HEK293 (cell line): ENCODE measurements around the gene SNAPC4.

Source experiments
- CTCF ChIA-PET: fragments of 350-600 bp; formaldehyde crosslinking; extraction: SDS; loops from one replicate; lab custom pipeline; 2021; ENCODE audit warnings: antibody characterized with exemption; lab: Yijun Ruan, JAX
- POLR2A ChIA-PET: fragments of 300-600 bp; formaldehyde crosslinking; extraction: SDS; loops from one replicate; lab custom pipeline; 2020; ENCODE audit warnings: antibody characterized with exemption, inconsistent platforms; lab: Yijun Ruan, JAX
- H3K27ac ChIP-seq: fragments of 200-500 bp; sonication (Bioruptor generic); 2 replicates; pipeline ENCODE4 v1.5.1; 2014; ENCODE audit warnings: low read depth, low read length, control low read depth, inconsistent platforms; ENCODE audit errors: extremely low read depth
- H3K36me3 ChIP-seq, 2 experiments: fragments of 200-500 bp in 1 of 2; sonication (Bioruptor generic) in 1 of 2; 1 replicate in 1 of 2; 2 replicates in 1 of 2; pipeline ENCODE4 v1.5.1; 2014 to 2017; ENCODE audit warnings: inconsistent platforms in 2 of 2, low read length in 2 of 2; ENCODE audit not compliant: control insufficient read depth in 2 of 2, insufficient read depth in 1 of 2
- H3K4me1 ChIP-seq: fragments of 200-500 bp; sonication (Bioruptor generic); 2 replicates; pipeline ENCODE4 v1.5.1; 2014; ENCODE audit warnings: mild to moderate bottlenecking, low read length, inconsistent platforms; ENCODE audit not compliant: control insufficient read depth, insufficient read depth
- H3K4me3 ChIP-seq: 2 replicates; pipeline ENCODE4 v1.5.1; 2011; ENCODE audit warnings: low read depth, mild to moderate bottlenecking, control low read depth, low read length, moderate library complexity
- H3K9me3 ChIP-seq: fragments of 200-500 bp; sonication (Bioruptor generic); 2 replicates; pipeline ENCODE4 v1.5.1; 2014; ENCODE audit warnings: low read depth, low read length, inconsistent platforms; ENCODE audit not compliant: control insufficient read depth, insufficient read depth
- BCL11B ChIP-seq: fragments of 450-650 bp; formaldehyde crosslinking; IDR thresholded peaks from 2 replicates; pipeline ENCODE4 v1.5.1; 2016; ENCODE audit warnings: low read depth, missing biosample characterization, missing genetic modification characterization
- GLIS2 ChIP-seq: fragments of 450-650 bp; formaldehyde crosslinking; IDR thresholded peaks from 2 replicates; pipeline ENCODE4 v1.5.1; 2016; ENCODE audit warnings: missing biosample characterization, missing genetic modification characterization
- HOXA7 ChIP-seq: sonication (generic); formaldehyde crosslinking; IDR thresholded peaks from 2 replicates; pipeline ENCODE4 v1.8.1; 2022; ENCODE audit warnings: missing genetic modification reagents, borderline replicate concordance
- SALL2 ChIP-seq: fragments of 450-650 bp; formaldehyde crosslinking; IDR thresholded peaks from 2 replicates; pipeline ENCODE4 v1.5.0; 2017; ENCODE audit warnings: missing biosample characterization, mild to moderate bottlenecking, missing genetic modification characterization, borderline replicate concordance
- TCF7L2 ChIP-seq: IDR thresholded peaks from 2 replicates; pipeline ENCODE4 v1.6.1; 2011; ENCODE audit warnings: low read depth, mild to moderate bottlenecking, inconsistent platforms, low read length, moderate library complexity, borderline replicate concordance
- ZBTB21 ChIP-seq: fragments of 450-650 bp; formaldehyde crosslinking; IDR thresholded peaks from 2 replicates; pipeline ENCODE4 v1.5.1; 2017; ENCODE audit warnings: missing biosample characterization, missing genetic modification characterization
- ZNF10 ChIP-seq: fragments of 450-650 bp; formaldehyde crosslinking; IDR thresholded peaks from 2 replicates; pipeline ENCODE4 v1.5.1; 2017; ENCODE audit warnings: missing biosample characterization, missing genetic modification characterization
- ZNF184 ChIP-seq: fragments of 450-650 bp; IDR thresholded peaks from 2 replicates; pipeline ENCODE4 v1.5.1; 2018; ENCODE audit warnings: missing biosample characterization, mild to moderate bottlenecking, missing genetic modification characterization
- ZNF202 ChIP-seq: fragments of 450-650 bp; formaldehyde crosslinking; IDR thresholded peaks from 2 replicates; pipeline ENCODE4 v1.5.1; 2016; ENCODE audit warnings: missing biosample characterization, missing genetic modification characterization, borderline replicate concordance
- ZNF501 ChIP-seq: fragments of 450-650 bp; formaldehyde crosslinking; IDR thresholded peaks from 2 replicates; pipeline ENCODE4 v1.5.1; 2016; ENCODE audit warnings: missing biosample characterization, missing genetic modification characterization
- ZNF555 ChIP-seq: fragments of 450-650 bp; formaldehyde crosslinking; conservative IDR thresholded peaks from 2 replicates; pipeline ENCODE4 v1.5.1; 2017; ENCODE audit warnings: missing biosample characterization, mild to moderate bottlenecking, missing genetic modification characterization, inconsistent platforms
- ZNF621 ChIP-seq: fragments of 450-650 bp; formaldehyde crosslinking; IDR thresholded peaks from 2 replicates; pipeline ENCODE4 v1.5.1; 2017; ENCODE audit warnings: missing biosample characterization, missing genetic modification characterization
- ZNF677 ChIP-seq: fragments of 450-650 bp; IDR thresholded peaks from 2 replicates; pipeline ENCODE4 v1.5.0; 2018; ENCODE audit warnings: missing biosample characterization, mild to moderate bottlenecking, missing genetic modification characterization, moderate library complexity
- ZNF747 ChIP-seq: fragments of 450-650 bp; formaldehyde crosslinking; IDR thresholded peaks from 2 replicates; pipeline ENCODE4 v1.5.1; 2016; ENCODE audit warnings: missing biosample characterization, missing genetic modification characterization
- TF ChIP-seq, protein P1 (sequence below): fragments of 450-650 bp; formaldehyde crosslinking; conservative IDR thresholded peaks from 2 replicates; pipeline ENCODE4 v1.5.1; 2016; ENCODE audit warnings: low read depth, missing biosample characterization, missing genetic modification characterization
- TF ChIP-seq, protein P2 (sequence below): fragments of 450-650 bp; formaldehyde crosslinking; IDR thresholded peaks from 2 replicates; pipeline ENCODE4 v1.5.1; 2016; ENCODE audit warnings: missing biosample characterization, missing genetic modification characterization
- TF ChIP-seq, protein P3 (sequence below): sonication (generic); formaldehyde crosslinking; IDR thresholded peaks from 2 replicates; pipeline ENCODE4 v1.8.1; 2022; ENCODE audit warnings: mild to moderate bottlenecking, moderate library complexity, missing genetic modification reagents
- TF ChIP-seq, protein P4 (sequence below): fragments of 450-650 bp; formaldehyde crosslinking; IDR thresholded peaks from 2 replicates; pipeline ENCODE4 v1.5.1; 2016; ENCODE audit warnings: missing biosample characterization, missing genetic modification characterization
- TF ChIP-seq, protein P5 (sequence below): fragments of 450-650 bp; formaldehyde crosslinking; IDR thresholded peaks from 2 replicates; pipeline ENCODE4 v1.5.1; 2016; ENCODE audit warnings: missing biosample characterization, missing genetic modification characterization, low read depth

Gene SNAPC4

DNA sequence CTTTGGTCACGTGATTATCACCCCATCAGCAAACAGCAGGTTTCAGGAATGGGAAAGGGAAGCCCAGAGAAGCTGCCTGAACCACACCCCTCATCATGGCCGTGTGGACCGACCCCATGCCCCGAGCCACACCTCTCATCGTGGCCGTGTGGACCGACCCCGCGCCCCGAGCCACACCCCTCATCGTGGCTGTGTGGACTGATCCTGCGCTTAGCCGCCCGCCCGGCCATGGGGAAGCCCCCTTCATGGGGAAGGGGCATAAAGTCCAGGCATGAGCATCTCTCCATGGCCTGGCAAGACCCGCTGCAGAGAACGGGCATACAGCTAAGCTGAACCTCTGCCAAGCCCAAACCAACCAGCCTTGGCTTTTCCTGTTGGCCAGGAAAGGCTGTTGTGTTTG, 6.4 kb downstream of the SNAPC4 start:
- TF ChIP-seq BCL11B, result no peak
- TF ChIP-seq, protein P1, sequence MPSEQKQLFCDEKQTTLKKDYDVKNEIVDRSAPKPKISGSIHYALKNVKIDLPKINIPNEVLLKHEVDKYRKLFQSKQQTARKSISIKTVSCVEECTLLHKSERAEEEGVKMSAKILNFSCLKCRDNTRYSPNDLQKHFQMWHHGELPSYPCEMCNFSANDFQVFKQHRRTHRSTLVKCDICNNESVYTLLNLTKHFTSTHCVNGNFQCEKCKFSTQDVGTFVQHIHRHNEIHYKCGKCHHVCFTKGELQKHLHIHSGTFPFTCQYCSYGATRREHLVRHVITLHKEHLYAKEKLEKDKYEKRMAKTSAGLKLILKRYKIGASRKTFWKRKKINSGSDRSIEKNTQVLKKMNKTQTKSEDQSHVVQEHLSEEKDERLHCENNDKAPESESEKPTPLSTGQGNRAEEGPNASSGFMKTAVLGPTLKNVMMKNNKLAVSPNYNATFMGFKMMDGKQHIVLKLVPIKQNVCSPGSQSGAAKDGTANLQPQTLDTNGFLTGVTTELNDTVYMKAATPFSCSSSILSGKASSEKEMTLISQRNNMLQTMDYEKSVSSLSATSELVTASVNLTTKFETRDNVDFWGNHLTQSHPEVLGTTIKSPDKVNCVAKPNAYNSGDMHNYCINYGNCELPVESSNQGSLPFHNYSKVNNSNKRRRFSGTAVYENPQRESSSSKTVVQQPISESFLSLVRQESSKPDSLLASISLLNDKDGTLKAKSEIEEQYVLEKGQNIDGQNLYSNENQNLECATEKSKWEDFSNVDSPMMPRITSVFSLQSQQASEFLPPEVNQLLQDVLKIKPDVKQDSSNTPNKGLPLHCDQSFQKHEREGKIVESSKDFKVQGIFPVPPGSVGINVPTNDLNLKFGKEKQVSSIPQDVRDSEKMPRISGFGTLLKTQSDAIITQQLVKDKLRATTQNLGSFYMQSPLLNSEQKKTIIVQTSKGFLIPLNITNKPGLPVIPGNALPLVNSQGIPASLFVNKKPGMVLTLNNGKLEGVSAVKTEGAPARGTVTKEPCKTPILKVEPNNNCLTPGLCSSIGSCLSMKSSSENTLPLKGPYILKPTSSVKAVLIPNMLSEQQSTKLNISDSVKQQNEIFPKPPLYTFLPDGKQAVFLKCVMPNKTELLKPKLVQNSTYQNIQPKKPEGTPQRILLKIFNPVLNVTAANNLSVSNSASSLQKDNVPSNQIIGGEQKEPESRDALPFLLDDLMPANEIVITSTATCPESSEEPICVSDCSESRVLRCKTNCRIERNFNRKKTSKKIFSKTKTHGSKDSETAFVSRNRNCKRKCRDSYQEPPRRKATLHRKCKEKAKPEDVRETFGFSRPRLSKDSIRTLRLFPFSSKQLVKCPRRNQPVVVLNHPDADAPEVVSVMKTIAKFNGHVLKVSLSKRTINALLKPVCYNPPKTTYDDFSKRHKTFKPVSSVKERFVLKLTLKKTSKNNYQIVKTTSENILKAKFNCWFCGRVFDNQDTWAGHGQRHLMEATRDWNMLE (tag by site-specific recombination), result no peak
- no peak for TF ChIP-seq ZNF501
- no peak for TF ChIP-seq HOXA7 (CRISPR knock-in tag)
- no peak for TF ChIP-seq SALL2 (tag by site-specific recombination)
- TF ChIP-seq ZBTB21, result no peak
- no peak for TF ChIP-seq TCF7L2
- no peak for TF ChIP-seq ZNF10
- TF ChIP-seq, protein P2, sequence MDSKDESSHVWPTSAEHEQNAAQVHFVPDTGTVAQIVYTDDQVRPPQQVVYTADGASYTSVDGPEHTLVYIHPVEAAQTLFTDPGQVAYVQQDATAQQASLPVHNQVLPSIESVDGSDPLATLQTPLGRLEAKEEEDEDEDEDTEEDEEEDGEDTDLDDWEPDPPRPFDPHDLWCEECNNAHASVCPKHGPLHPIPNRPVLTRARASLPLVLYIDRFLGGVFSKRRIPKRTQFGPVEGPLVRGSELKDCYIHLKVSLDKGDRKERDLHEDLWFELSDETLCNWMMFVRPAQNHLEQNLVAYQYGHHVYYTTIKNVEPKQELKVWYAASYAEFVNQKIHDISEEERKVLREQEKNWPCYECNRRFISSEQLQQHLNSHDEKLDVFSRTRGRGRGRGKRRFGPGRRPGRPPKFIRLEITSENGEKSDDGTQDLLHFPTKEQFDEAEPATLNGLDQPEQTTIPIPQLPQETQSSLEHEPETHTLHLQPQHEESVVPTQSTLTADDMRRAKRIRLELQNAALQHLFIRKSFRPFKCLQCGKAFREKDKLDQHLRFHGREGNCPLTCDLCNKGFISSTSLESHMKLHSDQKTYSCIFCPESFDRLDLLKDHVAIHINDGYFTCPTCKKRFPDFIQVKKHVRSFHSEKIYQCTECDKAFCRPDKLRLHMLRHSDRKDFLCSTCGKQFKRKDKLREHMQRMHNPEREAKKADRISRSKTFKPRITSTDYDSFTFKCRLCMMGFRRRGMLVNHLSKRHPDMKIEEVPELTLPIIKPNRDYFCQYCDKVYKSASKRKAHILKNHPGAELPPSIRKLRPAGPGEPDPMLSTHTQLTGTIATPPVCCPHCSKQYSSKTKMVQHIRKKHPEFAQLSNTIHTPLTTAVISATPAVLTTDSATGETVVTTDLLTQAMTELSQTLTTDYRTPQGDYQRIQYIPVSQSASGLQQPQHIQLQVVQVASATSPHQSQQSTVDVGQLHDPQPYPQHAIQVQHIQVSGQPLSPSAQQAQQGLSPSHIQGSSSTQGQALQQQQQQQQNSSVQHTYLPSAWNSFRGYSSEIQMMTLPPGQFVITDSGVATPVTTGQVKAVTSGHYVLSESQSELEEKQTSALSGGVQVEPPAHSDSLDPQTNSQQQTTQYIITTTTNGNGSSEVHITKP (tag by site-specific recombination), result no peak
- TF ChIP-seq ZNF184 (tag by site-specific recombination), result no peak
- no peak for TF ChIP-seq ZNF677
- TF ChIP-seq GLIS2 (tag by site-specific recombination), result no peak
- TF ChIP-seq ZNF555 (tag by site-specific recombination), result no peak
- TF ChIP-seq ZNF202, result no peak
- TF ChIP-seq, protein P3, sequence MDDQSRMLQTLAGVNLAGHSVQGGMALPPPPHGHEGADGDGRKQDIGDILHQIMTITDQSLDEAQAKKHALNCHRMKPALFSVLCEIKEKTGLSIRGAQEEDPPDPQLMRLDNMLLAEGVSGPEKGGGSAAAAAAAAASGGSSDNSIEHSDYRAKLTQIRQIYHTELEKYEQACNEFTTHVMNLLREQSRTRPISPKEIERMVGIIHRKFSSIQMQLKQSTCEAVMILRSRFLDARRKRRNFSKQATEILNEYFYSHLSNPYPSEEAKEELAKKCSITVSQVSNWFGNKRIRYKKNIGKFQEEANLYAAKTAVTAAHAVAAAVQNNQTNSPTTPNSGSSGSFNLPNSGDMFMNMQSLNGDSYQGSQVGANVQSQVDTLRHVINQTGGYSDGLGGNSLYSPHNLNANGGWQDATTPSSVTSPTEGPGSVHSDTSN (CRISPR knock-in tag), result no peak
- TF ChIP-seq, protein P4, sequence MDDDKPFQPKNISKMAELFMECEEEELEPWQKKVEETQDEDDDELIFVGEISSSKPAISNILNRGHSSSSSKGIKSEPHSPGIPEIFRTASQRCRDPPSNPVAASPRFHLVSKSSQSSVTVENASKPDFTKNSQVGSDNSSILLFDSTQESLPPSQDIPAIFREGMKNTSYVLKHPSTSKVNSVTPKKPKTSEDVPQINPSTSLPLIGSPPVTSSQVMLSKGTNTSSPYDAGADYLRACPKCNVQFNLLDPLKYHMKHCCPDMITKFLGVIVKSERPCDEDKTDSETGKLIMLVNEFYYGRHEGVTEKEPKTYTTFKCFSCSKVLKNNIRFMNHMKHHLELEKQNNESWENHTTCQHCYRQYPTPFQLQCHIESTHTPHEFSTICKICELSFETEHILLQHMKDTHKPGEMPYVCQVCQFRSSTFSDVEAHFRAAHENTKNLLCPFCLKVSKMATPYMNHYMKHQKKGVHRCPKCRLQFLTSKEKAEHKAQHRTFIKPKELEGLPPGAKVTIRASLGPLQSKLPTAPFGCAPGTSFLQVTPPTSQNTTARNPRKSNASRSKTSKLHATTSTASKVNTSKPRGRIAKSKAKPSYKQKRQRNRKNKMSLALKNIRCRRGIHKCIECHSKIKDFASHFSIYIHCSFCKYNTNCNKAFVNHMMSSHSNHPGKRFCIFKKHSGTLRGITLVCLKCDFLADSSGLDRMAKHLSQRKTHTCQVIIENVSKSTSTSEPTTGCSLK (tag by site-specific recombination), result no peak
- TF ChIP-seq, protein P5, sequence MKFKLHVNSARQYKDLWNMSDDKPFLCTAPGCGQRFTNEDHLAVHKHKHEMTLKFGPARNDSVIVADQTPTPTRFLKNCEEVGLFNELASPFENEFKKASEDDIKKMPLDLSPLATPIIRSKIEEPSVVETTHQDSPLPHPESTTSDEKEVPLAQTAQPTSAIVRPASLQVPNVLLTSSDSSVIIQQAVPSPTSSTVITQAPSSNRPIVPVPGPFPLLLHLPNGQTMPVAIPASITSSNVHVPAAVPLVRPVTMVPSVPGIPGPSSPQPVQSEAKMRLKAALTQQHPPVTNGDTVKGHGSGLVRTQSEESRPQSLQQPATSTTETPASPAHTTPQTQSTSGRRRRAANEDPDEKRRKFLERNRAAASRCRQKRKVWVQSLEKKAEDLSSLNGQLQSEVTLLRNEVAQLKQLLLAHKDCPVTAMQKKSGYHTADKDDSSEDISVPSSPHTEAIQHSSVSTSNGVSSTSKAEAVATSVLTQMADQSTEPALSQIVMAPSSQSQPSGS, result no peak
- TF ChIP-seq ZNF747 (tag by site-specific recombination), result no peak
- no peak for TF ChIP-seq ZNF621 (tag by site-specific recombination)
- TF ChIP-seq, all 188 proteins: peak for 0
- ChIA-PET CTCF (interaction anchor here (0.7 to 5.1 kb wide), 2 partner anchors 8 to 155 kb away, joined by 3 to 23 read pairs; no protein-coding TSS in a partner anchor), POLR2A (interaction anchor here (1.1 to 1.3 kb wide), 3 partner anchors 27 to 39 kb away, joined by 3 to 5 read pairs (median 3); partner anchors contain the start of gene DNLZ)
- Histone ChIP-seq H3K9me3 (no peaks in the 10 kb centered on the region), H3K4me3 (no peak overlapping the region), H3K27ac (no peak overlapping the region), H3K36me3 (peaks cover 14 to 92% of the 10 kb centered on the region in 2 experiments), H3K4me1 (no peaks in the 10 kb centered on the region)
